Stimulated activated CD8-positive, alpha-beta memory T cell treated with anti-CD3 and anti-CD28 coated beads, Interleukin-4, amount 100 ng/mL, for 1 hour (primary cell): ENCODE measurements around the gene DLGAP1.
"Not testable (repeated sequence)": the region's sequence is repeated elsewhere in the genome, so short reads cannot be mapped to it uniquely, and the experiment has no call there.

ENCODE experiments used
- DNase-seq, 2 donors: peaks; one replicate each; pipeline ENCODE4 v3.0.0-alpha.2; 2020; ENCODE audit warnings: low read depth in 2 of 2, low spot score in 1 of 2

DLGAP1 gene

GRCh38 chr18:3596637-3597384, 858.3 kb downstream of the DLGAP1 start:
- no peak for DNase-seq

GRCh38 chr18:3596324-3596636, 858.8 kb downstream of the DLGAP1 start:
- DNase-seq: no peak

- no peak for DNase-seq
Observed at GRCh38 chr18:3595369-3596273, 859.5 kb downstream of the DLGAP1 start.

GRCh38 chr18:3594760-3595368, 860.2 kb downstream of the DLGAP1 start:
- DNase-seq: no peak

GRCh38 chr18:3593904-3594759, 861.0 kb downstream of the DLGAP1 start:
- peak; percentile 70 to 72 for DNase-seq

- no peak for DNase-seq
Observed at GRCh38 chr18:3593381-3593903, 861.7 kb downstream of the DLGAP1 start.

GRCh38 chr18:3592864-3593263, 862.2 kb downstream of the DLGAP1 start:
- DNase-seq: no peak

GRCh38 chr18:3590096-3590630, 864.9 kb downstream of the DLGAP1 start:
- DNase-seq: no peak

- DNase-seq: peak in 1 of 2 donors; percentile 51
Observed at GRCh38 chr18:3585656-3586509, 869.2 kb downstream of the DLGAP1 start.

- DNase-seq: no peak
Observed at GRCh38 chr18:3584897-3585460, 870.1 kb downstream of the DLGAP1 start.

- no peak for DNase-seq
Observed at GRCh38 chr18:3584266-3584861, 870.7 kb downstream of the DLGAP1 start.

- no peak for DNase-seq
Observed at GRCh38 chr18:3583873-3584247, 871.2 kb downstream of the DLGAP1 start.

GRCh38 chr18:3583106-3583872, 871.8 kb downstream of the DLGAP1 start:
- not testable (repeated sequence) for DNase-seq

- DNase-seq: no peak
Observed at GRCh38 chr18:3581890-3582289, 873.2 kb downstream of the DLGAP1 start.

- DNase-seq: not testable (repeated sequence)
Observed at GRCh38 chr18:3580523-3581025, 874.5 kb downstream of the DLGAP1 start.

GRCh38 chr18:3579701-3580100, 875.4 kb downstream of the DLGAP1 start:
- no peak for DNase-seq

GRCh38 chr18:3578621-3579020, 876.5 kb downstream of the DLGAP1 start:
- DNase-seq: no peak

- no peak for DNase-seq
Observed at GRCh38 chr18:3577281-3577855, 877.7 kb downstream of the DLGAP1 start.
